A673 (cell line): ENCODE data around the gene ZZZ3. TPM values are rescaled to one million over a fixed set of nuclear protein-coding genes. Genes with fewer than 3 reads are reported as not detected.
"Not testable (repeated sequence)": the region's sequence is repeated elsewhere in the genome, so short reads cannot be mapped to it uniquely, and the experiment has no call there.

Source experiments
- BruUV-seq: library from RNA; stranded (reverse); fragments of 400-500 nt; replicated peaks from 2 replicates; lab custom pipeline; 2021; lab: Mats Ljungman, UMichigan
- CTCF ChIA-PET: fragments of 300-600 bp; sonication (Branson Sonifier 250); formaldehyde crosslinking; loops from one replicate; lab custom pipeline; 2022; ENCODE audit warnings: antibody characterized with exemption; lab: Charles Lee
- POLR2A ChIA-PET: fragments of 300-600 bp; sonication (Branson Sonifier 250); formaldehyde crosslinking; loops from one replicate; lab custom pipeline; 2022; ENCODE audit warnings: antibody characterized with exemption; ENCODE audit not compliant: low non-redundant PET; lab: Charles Lee
- DNase-seq: peaks from one replicate; pipeline ENCODE4 v3.0.0-alpha.2; 2015; ENCODE audit warnings: low spot score
- H3K27ac ChIP-seq: fragments of 200-600 bp; sonication (generic); 2 replicates; pipeline ENCODE4 v1.5.1; 2016; ENCODE audit warnings: mixed run types, low read depth, mild to moderate bottlenecking, mixed read lengths, antibody characterized with exemption, low read length; ENCODE audit not compliant: poor library complexity, severe bottlenecking
- H3K27me3 ChIP-seq: fragments of 200-600 bp; sonication (generic); replicated peaks from 2 replicates; pipeline ENCODE4 v1.6.1; 2017; ENCODE audit warnings: mixed run types, low read depth, mild to moderate bottlenecking, mixed read lengths, antibody characterized with exemption, low read length; ENCODE audit not compliant: insufficient read depth, poor library complexity
- H3K36me3 ChIP-seq: fragments of 200-600 bp; sonication (generic); 2 replicates; pipeline ENCODE4 v1.6.1; 2016; ENCODE audit warnings: mixed run types, mild to moderate bottlenecking, mixed read lengths, antibody characterized with exemption, low read length; ENCODE audit not compliant: insufficient read depth, poor library complexity, severe bottlenecking
- H3K4me1 ChIP-seq: fragments of 200-600 bp; sonication (generic); 2 replicates; pipeline ENCODE4 v1.6.1; 2017; ENCODE audit warnings: mixed run types, mild to moderate bottlenecking, mixed read lengths, antibody characterized with exemption, low read length; ENCODE audit not compliant: insufficient read depth, poor library complexity, severe bottlenecking
- H3K4me3 ChIP-seq: fragments of 200-600 bp; sonication (generic); 2 replicates; pipeline ENCODE4 v1.5.1; 2016; ENCODE audit warnings: low read depth, mixed run types, mild to moderate bottlenecking, mixed read lengths, low read length; ENCODE audit not compliant: poor library complexity, severe bottlenecking
- H3K9me3 ChIP-seq: fragments of 200-600 bp; sonication (generic); 2 replicates; pipeline ENCODE4 v1.6.1; 2016; ENCODE audit warnings: mixed run types, low read depth, mild to moderate bottlenecking, mixed read lengths, antibody characterized with exemption, low read length; ENCODE audit not compliant: poor library complexity, severe bottlenecking
- CTCF ChIP-seq: fragments of 300-800, 200-600 bp; sonication (generic); conservative IDR thresholded peaks from 2 replicates; pipeline ENCODE4 v1.5.1; 2017; ENCODE audit warnings: low read depth, mild to moderate bottlenecking, antibody characterized with exemption, low read length, moderate library complexity, mixed read lengths
- EZH2 ChIP-seq: fragments of 200-600 bp; sonication (generic); IDR thresholded peaks from 2 replicates; pipeline ENCODE4 v1.6.1; 2017; ENCODE audit warnings: borderline replicate concordance, low read depth, mild to moderate bottlenecking, mixed read lengths, antibody characterized with exemption, low read length; ENCODE audit not compliant: poor library complexity, severe bottlenecking
- intact Hi-C: fragments of 100-400 bp; cut with micrococcal nuclease; formaldehyde crosslinking; loops from one replicate; pipeline ENCODE4 v1.10.0; 2022; ENCODE audit not compliant: unreplicated experiment
- total RNA-seq: library from RNA; stranded (reverse); gene quantifications from 2 replicates; pipeline ENCODE4 v1.2.3, GENCODE V29; 2021

ZZZ3 gene
- total RNA-seq, 1 experiment from 2014 or later: 68.8 TPM

- Histone ChIP-seq H3K9me3 (no peaks in the 10 kb centered on the region), H3K4me3 (no peak overlapping the region), H3K27ac (no peak overlapping the region), H3K4me1 (no peaks in the 10 kb centered on the region), H3K27me3 (no peaks in the 10 kb centered on the region), H3K36me3 (peaks cover 40% of the 10 kb centered on the region)
- no peak for DNase-seq
- TF ChIP-seq EZH2 (no peak), CTCF (no peak)
- ChIA-PET POLR2A (no interaction called here), CTCF (no interaction called here)
- BruUV-seq: no TSS peak
- intact Hi-C loops: no loop called here
Observed at GRCh38 chr1:77706321-77706720, 23.9 kb upstream of the ZZZ3 start.

- no peak for TF ChIP-seq EZH2
- no peak for TF ChIP-seq CTCF
- no peak overlapping the region for H3K4me3 ChIP-seq
- no peaks in the 10 kb centered on the region for H3K4me1 ChIP-seq
- H3K36me3 ChIP-seq: peaks cover 25% of the 10 kb centered on the region
- intact Hi-C loops: no loop called here
- POLR2A ChIA-PET: no interaction called here
- no peak overlapping the region for H3K27ac ChIP-seq
- peak; percentile 28 for DNase-seq
- CTCF ChIA-PET: no interaction called here
- BruUV-seq: no TSS peak
- H3K9me3 ChIP-seq: no peaks in the 10 kb centered on the region
- H3K27me3 ChIP-seq: no peaks in the 10 kb centered on the region
Observed at GRCh38 chr1:77704736-77705135, 22.3 kb upstream of the ZZZ3 start.

- H3K4me1 ChIP-seq, CTCF ChIA-PET, H3K9me3 ChIP-seq, H3K27me3 ChIP-seq, POLR2A ChIA-PET, intact Hi-C loops, BruUV-seq, H3K27ac ChIP-seq, H3K4me3 ChIP-seq, DNase-seq: not testable (repeated sequence)
- peaks cover 19% of the 10 kb centered on the region for H3K36me3 ChIP-seq
Observed at GRCh38 chr1:77699673-77700072, 17.2 kb upstream of the ZZZ3 start.

GRCh38 chr1:77697441-77697840, 15.0 kb upstream of the ZZZ3 start:
- Histone ChIP-seq H3K9me3 (no peaks in the 10 kb centered on the region), H3K27ac (no peak overlapping the region), H3K36me3 (peaks cover 21% of the 10 kb centered on the region), H3K4me3 (no peak overlapping the region), H3K4me1 (no peaks in the 10 kb centered on the region), H3K27me3 (no peaks in the 10 kb centered on the region)
- CTCF ChIA-PET: no interaction called here
- no TSS peak for BruUV-seq
- intact Hi-C loops: no loop called here
- TF ChIP-seq EZH2 (no peak), CTCF (no peak)
- no peak for DNase-seq
- POLR2A ChIA-PET: no interaction called here
